Epithelial cell of proximal tubule (primary cell): Measurements from ENCODE around the gene MROH9. TPM values are rescaled to one million over a fixed set of nuclear protein-coding genes. Genes with fewer than 3 reads are reported as not detected.

Source experiments
- DNase-seq: peaks from one replicate; pipeline ENCODE4 v3.0.0-alpha.2; 2011; ENCODE audit warnings: low read depth
- H3K4me3 ChIP-seq: 2 replicates; pipeline ENCODE4 v1.5.1; 2011; ENCODE audit warnings: low read depth, mild to moderate bottlenecking, low read length
- CTCF ChIP-seq: conservative IDR thresholded peaks from 2 replicates; pipeline ENCODE4 v1.5.1; 2012; ENCODE audit warnings: low read depth, mild to moderate bottlenecking, low read length
- total RNA-seq: library from RNA; depleted of rRNA; stranded (reverse); fragments of >200 nt; gene quantifications from 2 replicates; pipeline ENCODE4 v1.2.3, GENCODE V29; 2015

The MROH9 gene
- total RNA-seq, 1 donor from 2014 or later, result not detected

- H3K4me3 ChIP-seq, result no peak overlapping the region
- no peak for TF ChIP-seq CTCF
- DNase-seq, result no peak
Measured at GRCh38 chr1:170993151-170993550, 57.8 kb downstream of the MROH9 start.

GRCh38 chr1:170993717-170994116 lies 58.4 kb downstream of the MROH9 start:
- TF ChIP-seq CTCF, result no peak
- no peak overlapping the region for H3K4me3 ChIP-seq
- DNase-seq, result no peak

DNA sequence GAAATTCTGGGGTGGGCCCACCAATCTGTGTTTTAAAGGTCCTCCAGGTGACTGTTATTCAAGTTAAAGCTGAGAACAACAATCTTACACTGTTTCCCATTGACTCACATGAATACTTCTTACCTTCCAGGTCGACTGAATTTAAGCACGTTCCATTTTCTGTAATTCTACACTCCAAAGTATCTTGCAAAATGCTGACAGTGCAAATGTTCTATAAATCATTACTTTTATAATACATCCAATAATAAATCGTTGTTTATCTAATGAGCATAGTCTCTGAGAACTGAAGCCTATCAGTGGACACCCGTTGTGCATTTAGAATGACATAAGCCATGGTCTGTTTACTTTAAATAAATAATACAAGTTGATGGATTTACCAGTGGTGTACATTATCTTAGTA lies 79.5 kb downstream of the MROH9 start:
- no peak for TF ChIP-seq CTCF
- DNase-seq, result no peak
- H3K4me3 ChIP-seq, result no peak overlapping the region

DNA sequence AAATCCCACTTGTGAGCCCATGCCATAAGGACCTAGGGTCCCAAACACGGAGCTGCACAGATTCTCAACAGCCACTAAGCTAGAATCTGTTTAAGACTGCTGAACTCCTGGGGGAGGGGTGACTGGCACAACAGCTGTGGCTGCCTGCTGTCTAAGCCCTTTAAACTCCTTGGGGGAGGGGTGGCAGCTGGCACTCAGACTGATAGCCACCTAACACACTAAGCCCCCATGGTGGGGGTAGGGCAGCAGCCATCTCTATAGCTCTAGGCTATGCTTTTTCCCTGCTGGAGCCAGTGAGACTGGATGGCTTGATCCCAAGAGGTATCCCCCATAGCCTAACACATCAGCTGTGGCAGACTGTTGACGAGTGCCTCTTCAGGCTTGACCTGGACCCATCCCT lies 82.1 kb downstream of the MROH9 start:
- no peak for DNase-seq
- H3K4me3 ChIP-seq, result no peak overlapping the region
- TF ChIP-seq CTCF, result no peak

DNA sequence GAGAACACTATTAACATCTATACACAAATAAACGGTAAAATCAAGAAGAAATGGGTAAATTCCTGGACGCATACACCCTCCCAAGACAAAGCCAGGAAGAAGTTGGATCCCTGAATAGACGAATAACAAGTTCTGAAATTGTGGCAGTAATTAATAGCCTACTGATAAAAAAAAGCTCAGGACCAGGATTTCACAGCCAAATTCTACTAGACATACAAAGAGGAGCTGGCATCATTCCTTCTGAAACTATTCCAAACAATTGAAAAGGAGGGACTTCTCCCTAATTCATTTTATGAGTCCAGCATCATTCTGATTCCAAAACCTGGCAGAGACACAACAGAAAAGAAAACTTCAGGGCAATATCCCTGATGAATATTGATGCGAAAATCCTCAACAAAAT lies 84.6 kb downstream of the MROH9 start:
- H3K4me3 ChIP-seq, result no peak overlapping the region
- no peak for TF ChIP-seq CTCF
- no peak for DNase-seq

GRCh38 chr1:171032822-171033702 lies 97.7 kb downstream of the MROH9 start:
- H3K4me3 ChIP-seq, result no peak overlapping the region
- TF ChIP-seq CTCF, result no peak
- DNase-seq, result no peak

GRCh38 chr1:171037626-171038025 lies 102.3 kb downstream of the MROH9 start:
- no peak for DNase-seq
- H3K4me3 ChIP-seq, result no peak overlapping the region
- no peak for TF ChIP-seq CTCF
